Stimulated activated CD4-positive, alpha-beta T cell treated with anti-CD3 and anti-CD28 coated beads, Interleukin-1b, Interleukin-23, amount 100 ng/mL, for 1 hour (primary cell): ENCODE results near the gene SNX33.
"Not testable (repeated sequence)": the region's sequence is repeated elsewhere in the genome, so short reads cannot be mapped to it uniquely, and the experiment has no call there.

ENCODE experiments used
- DNase-seq, 2 donors: peaks; one replicate each; pipeline ENCODE4 v3.0.0-alpha.2; 2020; ENCODE audit warnings: low read depth in 2 of 2

Gene SNX33

GRCh38 chr15:75661756-75662140 is 14.0 kb downstream of the SNX33 start:
- DNase-seq, result no peak

DNA sequence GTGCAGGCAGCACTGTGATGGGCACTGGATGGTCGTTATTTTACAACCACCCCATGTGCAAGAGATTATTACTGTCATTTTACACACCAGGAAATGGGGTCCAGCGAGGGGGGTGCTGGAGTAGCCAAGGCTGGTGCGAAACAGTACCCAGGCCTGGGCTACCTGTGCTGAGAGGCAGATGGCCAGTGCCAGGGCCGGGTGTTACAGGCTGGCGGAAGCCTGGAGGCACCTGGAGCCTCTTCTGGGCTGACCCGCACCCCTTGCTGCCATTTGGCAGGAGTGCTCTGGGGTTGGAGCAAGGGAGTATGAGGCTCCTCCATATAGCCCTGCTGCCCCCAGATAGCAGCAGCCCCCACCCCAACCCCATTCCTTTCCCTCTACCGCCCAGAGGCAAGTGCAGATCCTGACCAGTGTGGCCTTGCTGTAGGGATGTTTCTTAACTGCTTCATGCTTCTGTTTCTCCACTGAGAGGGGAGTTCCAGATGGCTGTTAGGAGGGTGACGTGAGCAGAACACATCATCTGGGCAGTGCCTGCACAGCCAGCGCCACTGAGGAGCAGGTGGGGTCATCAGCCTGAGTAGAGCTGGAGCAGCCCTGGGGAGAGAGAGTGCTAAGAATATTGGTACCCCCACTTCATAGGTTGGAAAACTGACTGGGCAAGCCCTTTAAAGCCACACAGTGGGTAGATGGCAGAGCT is 15.3 kb downstream of the SNX33 start:
- no peak for DNase-seq

DNA sequence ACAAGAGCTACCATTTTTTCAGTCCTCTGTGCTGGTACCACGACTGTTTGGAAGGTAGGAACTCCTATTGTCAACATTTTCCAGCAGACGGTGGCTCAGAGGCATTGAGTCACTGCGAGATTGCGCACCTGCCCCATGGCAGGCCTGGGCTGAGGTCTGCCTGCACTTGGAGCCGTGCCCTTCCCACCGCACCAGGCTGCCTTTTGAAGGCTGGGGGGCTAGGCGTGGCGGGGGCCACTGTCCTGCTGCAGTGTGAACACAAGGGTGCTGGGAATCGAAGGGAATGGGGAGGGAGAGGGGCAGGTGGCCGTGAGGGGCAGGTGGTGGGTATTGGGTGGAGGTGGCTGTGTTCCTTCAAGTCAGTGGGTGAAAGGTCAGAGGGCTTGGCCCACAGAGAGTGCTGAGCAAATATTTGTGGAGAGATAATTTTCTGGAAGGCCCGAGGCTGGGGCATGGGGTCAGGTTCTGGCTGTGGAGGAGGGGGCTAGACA is 16.3 kb downstream of the SNX33 start:
- DNase-seq, result no peak

DNA sequence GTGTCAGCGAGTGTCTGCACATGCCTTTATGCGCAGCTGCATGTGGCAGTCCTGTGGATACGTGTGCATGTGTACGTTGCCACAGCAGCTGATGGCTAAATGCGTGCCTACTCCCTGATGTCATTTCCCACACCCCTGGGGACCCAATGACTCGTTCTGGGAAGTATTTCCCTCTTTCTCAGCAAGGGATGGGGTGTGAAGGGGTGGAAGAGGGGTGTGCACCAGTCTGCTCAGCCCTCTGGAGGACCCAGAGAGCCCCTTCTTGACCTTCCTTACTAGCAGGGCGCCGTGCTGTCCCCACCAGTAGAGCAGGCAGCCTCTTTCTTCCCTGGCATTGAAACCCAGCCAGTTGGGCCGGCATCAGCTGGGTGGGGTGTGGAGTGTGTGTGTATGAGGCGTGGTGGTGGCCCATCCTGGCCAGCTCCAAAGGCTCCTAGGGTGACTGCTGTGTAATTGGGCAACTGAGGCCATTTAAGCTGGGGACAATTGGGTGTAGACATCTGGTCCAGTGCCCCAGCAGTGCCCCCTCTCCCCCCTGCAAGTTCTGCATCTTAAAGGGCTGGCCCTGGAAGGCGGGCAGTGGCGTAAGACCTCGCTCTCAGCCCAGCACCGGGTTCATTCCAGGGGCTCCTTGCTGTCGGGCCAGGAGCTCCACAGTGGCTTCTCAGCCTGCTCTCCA is 19.2 kb downstream of the SNX33 start:
- no peak for DNase-seq

- no peak for DNase-seq
Measured at GRCh38 chr15:75669191-75669878, 21.6 kb downstream of the SNX33 start.

GRCh38 chr15:75669879-75670212 is 22.1 kb downstream of the SNX33 start:
- DNase-seq, result no peak

GRCh38 chr15:75671730-75672602 is 24.3 kb downstream of the SNX33 start:
- no peak for DNase-seq

- DNase-seq, result no peak
Measured at GRCh38 chr15:75672646-75673425, 25.1 kb downstream of the SNX33 start.

- DNase-seq, result no peak
Measured at GRCh38 chr15:75673426-75674235, 25.9 kb downstream of the SNX33 start.

GRCh38 chr15:75674366-75674765 is 26.7 kb downstream of the SNX33 start:
- DNase-seq, result no peak

- no peak for DNase-seq
Measured at GRCh38 chr15:75675579-75676404, 28.1 kb downstream of the SNX33 start.

GRCh38 chr15:75676688-75677464 is 29.2 kb downstream of the SNX33 start:
- no peak for DNase-seq

- DNase-seq, result no peak
Measured at GRCh38 chr15:75677465-75678323, 30.0 kb downstream of the SNX33 start.

- not testable (repeated sequence) for DNase-seq
Measured at GRCh38 chr15:75678324-75678690, 30.6 kb downstream of the SNX33 start.

- no peak for DNase-seq
Measured at GRCh38 chr15:75680007-75680789, 32.5 kb downstream of the SNX33 start.

- no peak for DNase-seq
Measured at GRCh38 chr15:75682181-75683135, 34.7 kb downstream of the SNX33 start.
